ENCODE data around the gene EDEM2. TPM values are rescaled to one million over a fixed set of nuclear protein-coding genes. Genes with fewer than 3 reads are reported as not detected.
"Not testable (repeated sequence)": the region's sequence is repeated elsewhere in the genome, so short reads cannot be mapped to it uniquely, and the experiment has no call there.

Gene EDEM2
- total and polyA plus RNA-seq, 11 donors: 6.0 to 30.3 (median 14.4) TPM

GRCh38 chr20:35115606-35116005, 31.5 kb downstream of the EDEM2 start:
- Histone ChIP-seq H3K9me3 (no peaks in the 10 kb centered on the region), H3K27me3 (no peaks in the 10 kb centered on the region), H3K4me1 (peaks cover 0 to 19% (median 3%) of the 10 kb centered on the region in 12 donors), H3K4me3 (no peak overlapping the region), H3K27ac (peak overlapping the region in 6 of 12 donors; percentile 9 to 63 (median 47)), H3K36me3 (peaks cover 0 to 81% (median 56%) of the 10 kb centered on the region in 9 donors)
- no peak for ATAC-seq
- DNase-seq: no peak
- WGBS, 4 donors: 81 to 88% (median 85%) methylated on average over 11 of the region's 11 CpGs
- intact Hi-C loops (cut with DNase I): no loop called here
- TF ChIP-seq CTCF (IDR thresholded peaks at IDR 0.05) (no peak), POLR2A (IDR thresholded peaks at IDR 0.05) (no peak)

- H3K27ac ChIP-seq; H3K4me1 ChIP-seq; intact Hi-C loops (cut with DNase I); H3K27me3 ChIP-seq; H3K9me3 ChIP-seq; ATAC-seq; DNase-seq; H3K4me3 ChIP-seq: not testable (repeated sequence)
- H3K36me3 ChIP-seq: peaks cover 0 to 52% (median 27%) of the 10 kb centered on the region in 9 donors
- 87 to 99% (median 89%) methylated on average over 5 of the region's 5 CpGs for WGBS, 4 donors
These were observed 34.9 kb downstream of the EDEM2 start for GRCh38 chr20:35112276-35112675.

GRCh38 chr20:35111141-35111888, 35.8 kb downstream of the EDEM2 start:
- ATAC-seq (peak in 3 of 4 donors; percentile 24 to 84 (median 41)), DNase-seq (no peak)
- H3K27ac ChIP-seq: peak overlapping the region in 2 of 12 donors; percentile 46 to 64
- H3K9me3 ChIP-seq: no peaks in the 10 kb centered on the region
- no peaks in the 10 kb centered on the region for H3K27me3 ChIP-seq
- intact Hi-C loops (cut with DNase I): no loop called here
- H3K36me3 ChIP-seq: peaks cover 0 to 43% (median 21%) of the 10 kb centered on the region in 9 donors
- H3K4me3 ChIP-seq: no peak overlapping the region
- H3K4me1 ChIP-seq: peaks cover 0 to 10% (median 0%) of the 10 kb centered on the region in 12 donors
- TF ChIP-seq CTCF (IDR thresholded peaks at IDR 0.05) (no peak), POLR2A (IDR thresholded peaks at IDR 0.05) (no peak)
- 61 to 80% (median 66%) methylated on average over 4 of the region's 4 CpGs for WGBS, 4 donors

- TF ChIP-seq CTCF (IDR thresholded peaks at IDR 0.05) (no peak), POLR2A (IDR thresholded peaks at IDR 0.05) (no peak)
- ATAC-seq (no peak), DNase-seq (no peak)
- H3K36me3 ChIP-seq: peaks cover 0 to 21% (median 0%) of the 10 kb centered on the region in 9 donors
- 95 to 98% (median 96%) methylated on average over 4 of the region's 4 CpGs for WGBS, 4 donors
- no peak overlapping the region for H3K4me3 ChIP-seq
- no peaks in the 10 kb centered on the region for H3K9me3 ChIP-seq
- peaks cover 0 to 10% (median 0%) of the 10 kb centered on the region in 12 donors for H3K4me1 ChIP-seq
- H3K27me3 ChIP-seq: no peaks in the 10 kb centered on the region
- no peak overlapping the region for H3K27ac ChIP-seq
- intact Hi-C loops (cut with DNase I): no loop called here
These were observed 38.2 kb downstream of the EDEM2 start for GRCh38 chr20:35108921-35109320.

Data from heart left ventricle (tissue), 16 donors.